NCI-H2196 (cell line): Measurements from ENCODE around the gene MGRN1.

Experiments used
- DNase-seq: peaks from one replicate; lab custom pipeline; 2025; ENCODE audit not compliant: unreplicated experiment; lab: John Stamatoyannopoulos, UW

The MGRN1 gene

DNA sequence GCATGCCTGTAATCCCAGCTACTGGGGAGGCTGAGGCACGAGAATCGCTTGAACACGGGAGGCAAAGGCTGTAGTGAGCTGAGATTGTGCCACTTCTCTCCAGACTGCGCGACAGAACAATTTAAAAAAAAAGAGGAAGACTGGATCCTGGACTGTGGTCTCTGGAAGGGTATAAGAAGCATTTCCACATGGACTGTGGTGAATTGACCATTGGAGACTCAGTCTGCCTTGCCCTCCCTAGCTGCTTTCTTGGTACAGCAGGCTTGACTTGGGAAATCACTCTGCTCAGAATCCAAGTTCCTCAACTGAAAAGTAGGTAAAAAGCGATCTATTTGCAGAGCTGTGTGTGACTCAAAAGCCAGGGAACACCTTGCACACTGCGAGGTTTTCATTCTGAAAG, 1.0 kb upstream of the MGRN1 start:
- DNase-seq: no peak

- DNase-seq: peak; percentile 17
Observed at GRCh38 chr16:4624827-4625559, 367 bp downstream of the MGRN1 start.

GRCh38 chr16:4625560-4626159, 1.0 kb downstream of the MGRN1 start:
- no peak for DNase-seq

DNA sequence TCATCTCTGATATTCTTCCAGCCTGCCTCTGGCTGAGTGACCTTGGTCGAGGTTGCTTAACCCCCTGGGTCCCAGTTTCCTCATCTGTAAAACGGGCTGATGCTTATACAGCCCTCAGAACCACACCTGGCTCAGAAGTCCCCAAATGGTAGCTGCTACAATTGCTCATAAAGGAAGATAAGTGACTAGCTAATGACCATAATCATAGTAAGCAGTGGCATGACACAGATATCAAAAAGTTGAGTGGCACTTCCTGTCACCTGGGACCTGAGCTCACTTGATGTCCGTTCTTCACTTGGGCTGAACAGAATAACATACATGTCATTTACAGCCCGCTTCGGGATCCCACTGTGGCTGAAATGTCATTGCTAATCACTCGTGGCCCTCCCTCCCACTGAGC, 1.8 kb downstream of the MGRN1 start:
- DNase-seq: no peak

DNA sequence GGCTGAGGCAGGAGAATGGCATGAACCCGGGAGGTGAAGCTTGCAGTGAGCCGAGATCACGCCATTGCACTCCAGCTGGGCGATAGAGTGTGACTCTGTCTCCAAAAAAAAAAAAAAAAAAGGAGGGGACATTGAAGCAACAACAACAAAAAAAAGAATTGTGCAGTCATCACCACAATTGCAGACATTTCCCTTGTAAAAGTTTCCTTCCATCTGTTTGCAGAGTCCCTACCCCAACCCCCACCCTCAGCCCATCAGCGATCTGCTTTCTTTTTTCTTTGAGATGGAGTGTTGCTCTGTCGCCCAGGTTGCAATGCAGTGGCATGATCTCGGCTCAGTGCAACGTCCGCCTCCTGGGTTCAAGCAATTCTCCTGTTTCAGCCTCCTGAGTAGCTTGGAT, 3.7 kb downstream of the MGRN1 start:
- DNase-seq: no peak

GRCh38 chr16:4631444-4631843, 6.8 kb downstream of the MGRN1 start:
- no peak for DNase-seq

GRCh38 chr16:4633910-4634635, 9.4 kb downstream of the MGRN1 start:
- no peak for DNase-seq

DNA sequence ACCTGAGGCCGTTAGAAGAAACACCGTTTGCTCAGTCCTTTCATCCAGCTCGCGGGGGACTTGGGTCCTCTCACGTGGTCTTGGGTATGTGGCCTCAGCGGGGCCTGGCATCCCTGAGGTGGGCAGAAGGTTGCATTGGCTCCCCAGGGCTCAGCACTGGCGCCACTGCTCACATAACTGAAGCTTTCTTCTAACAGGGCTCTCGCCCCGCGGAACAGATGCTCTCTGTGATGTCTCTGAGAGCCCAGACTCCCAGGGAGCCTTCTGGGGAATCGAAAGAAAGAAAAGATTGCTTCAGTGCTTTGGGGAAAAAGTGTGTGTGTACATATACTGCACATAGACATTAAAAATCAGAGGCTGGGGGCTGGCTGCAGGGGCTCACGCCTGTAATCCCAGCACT, 10.1 kb downstream of the MGRN1 start:
- no peak for DNase-seq

- no peak for DNase-seq
Observed at GRCh38 chr16:4636196-4636595, 11.6 kb downstream of the MGRN1 start.

GRCh38 chr16:4637501-4638166, 13.0 kb downstream of the MGRN1 start:
- no peak for DNase-seq

- DNase-seq: no peak
Observed at GRCh38 chr16:4639899-4640509, 15.4 kb downstream of the MGRN1 start.

- DNase-seq: no peak
Observed at GRCh38 chr16:4640572-4641305, 16.1 kb downstream of the MGRN1 start.

GRCh38 chr16:4641306-4641687, 16.7 kb downstream of the MGRN1 start:
- DNase-seq: no peak

DNA sequence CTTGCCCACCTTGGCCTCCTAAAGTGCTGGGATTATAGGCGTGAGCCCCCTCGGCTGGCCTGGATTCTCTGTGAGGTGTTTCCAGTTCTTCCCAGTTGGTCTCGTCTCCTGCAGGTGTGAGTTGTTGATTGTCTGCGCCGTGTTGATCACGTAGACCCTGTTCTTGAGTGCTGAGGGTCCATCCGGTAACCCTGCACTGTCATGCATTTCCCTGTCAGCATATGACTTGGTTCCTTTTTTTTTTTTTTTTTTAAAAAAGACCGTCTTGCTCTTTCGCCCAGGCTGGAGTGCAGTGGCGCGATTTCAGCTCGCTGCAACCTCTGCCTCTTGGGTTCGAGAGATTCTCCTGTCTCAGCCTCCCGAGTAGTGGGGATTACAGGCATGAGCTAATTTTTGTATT, 17.3 kb downstream of the MGRN1 start:
- no peak for DNase-seq

DNA sequence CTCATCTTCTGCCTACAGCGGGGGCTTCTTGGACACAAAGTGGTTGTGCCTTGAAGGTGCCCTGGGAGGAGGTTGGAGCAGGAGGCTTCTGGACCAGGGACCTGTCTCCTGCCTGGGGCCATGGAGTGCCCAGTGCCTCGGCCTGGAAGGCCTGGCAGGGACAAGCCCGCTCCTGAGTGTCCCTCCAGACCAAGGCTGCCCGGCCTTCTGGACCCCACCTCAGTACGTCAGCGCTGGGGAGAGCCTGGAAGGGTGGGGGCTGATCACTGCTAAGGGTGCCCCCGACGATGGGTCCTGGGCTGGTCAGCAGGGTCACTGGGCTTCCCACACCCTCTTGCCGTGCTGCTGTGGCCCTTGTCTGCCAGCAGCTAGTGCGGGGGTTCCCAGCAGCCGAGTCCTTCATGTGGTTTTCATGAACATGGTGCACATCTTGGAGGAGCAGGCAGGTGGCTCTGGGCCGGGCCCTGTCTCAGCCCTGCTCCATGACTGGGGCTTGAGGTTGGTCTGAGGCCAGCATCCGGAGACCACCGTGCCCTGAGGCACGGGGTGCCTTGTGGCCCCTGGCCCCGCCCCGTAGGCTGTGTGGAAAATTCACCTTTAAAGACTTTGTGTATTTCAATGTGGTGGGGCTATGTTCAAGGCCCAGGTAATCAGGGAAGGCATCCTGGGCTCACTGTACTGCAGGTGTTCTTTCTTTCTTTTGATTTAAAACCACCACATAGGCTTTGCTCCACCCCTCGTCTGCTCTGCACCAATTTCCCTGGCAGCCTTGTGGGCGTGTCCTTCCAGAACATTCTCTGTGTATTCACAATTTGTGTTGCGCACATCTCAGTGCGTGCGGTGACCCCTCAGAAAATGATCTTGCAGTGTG, 22.4 kb downstream of the MGRN1 start:
- no peak for DNase-seq

GRCh38 chr16:4647644-4647980, 23.0 kb downstream of the MGRN1 start:
- DNase-seq: no peak

- no peak for DNase-seq
Observed at GRCh38 chr16:4648917-4649316, 24.3 kb downstream of the MGRN1 start.

DNA sequence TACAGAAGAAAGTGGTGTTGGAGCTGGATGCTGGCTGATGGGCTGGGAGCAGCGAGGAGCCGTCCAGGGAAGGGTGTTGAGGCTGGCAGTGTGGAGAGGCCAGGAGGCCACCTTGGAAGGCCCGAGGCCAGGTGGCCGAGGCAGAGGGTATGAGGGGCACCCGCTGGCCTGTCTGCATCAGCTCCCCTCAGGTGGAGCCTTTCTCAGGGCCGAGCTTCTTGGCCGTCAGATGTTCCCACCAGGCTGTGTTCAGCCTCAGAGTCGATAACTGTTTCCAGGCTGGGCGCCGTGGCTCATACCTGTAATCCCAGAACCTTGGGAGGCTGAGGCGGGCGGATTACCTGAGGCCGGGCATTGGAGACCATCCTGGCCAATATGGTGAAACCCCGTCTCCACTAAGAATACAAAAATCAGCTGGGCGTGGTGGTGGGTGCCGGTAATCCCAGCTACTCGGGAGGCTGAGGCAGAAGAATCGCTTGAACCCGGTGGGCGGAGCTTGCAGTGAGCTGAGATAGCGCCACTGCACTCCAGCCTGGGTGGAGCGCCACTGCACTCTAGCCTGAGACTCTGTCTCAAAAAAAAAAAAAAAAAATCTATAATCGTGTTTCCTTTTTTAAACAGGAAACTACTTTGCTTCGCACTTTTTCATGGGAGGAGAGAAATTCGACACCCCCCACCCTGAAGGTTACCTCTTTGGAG, 25.3 kb downstream of the MGRN1 start:
- DNase-seq: no peak

- peak; percentile 72 for DNase-seq
Observed at GRCh38 chr16:4650443-4651074, 25.9 kb downstream of the MGRN1 start.
